CD4-positive, alpha-beta T cell treated with Interleukin-6 at 100 ng/mL for 8 hours (primary cell): ENCODE data around the gene SNTG2.

ENCODE experiments used
- DNase-seq: peaks from one replicate; pipeline ENCODE4 v3.0.0-alpha.2; 2020; ENCODE audit warnings: mixed read lengths, low spot score

Gene SNTG2

GRCh38 chr2:953975-954686 is 3.5 kb downstream of the SNTG2 start:
- no peak for DNase-seq

GRCh38 chr2:954687-955000 is 4.0 kb downstream of the SNTG2 start:
- DNase-seq, result no peak

GRCh38 chr2:955829-956731 is 5.4 kb downstream of the SNTG2 start:
- no peak for DNase-seq

- DNase-seq, result no peak
These were observed 8.8 kb downstream of the SNTG2 start for GRCh38 chr2:959457-959856.

GRCh38 chr2:960061-960736 is 9.6 kb downstream of the SNTG2 start:
- no peak for DNase-seq

GRCh38 chr2:961786-962185 is 11.1 kb downstream of the SNTG2 start:
- DNase-seq, result no peak

GRCh38 chr2:963876-964275 is 13.2 kb downstream of the SNTG2 start:
- no peak for DNase-seq

- DNase-seq, result no peak
These were observed 13.9 kb downstream of the SNTG2 start for GRCh38 chr2:964562-964961.

- no peak for DNase-seq
These were observed 15.0 kb downstream of the SNTG2 start for GRCh38 chr2:965640-966147.

- no peak for DNase-seq
These were observed 22.5 kb downstream of the SNTG2 start for GRCh38 chr2:973129-973528.

GRCh38 chr2:974054-974453 is 23.4 kb downstream of the SNTG2 start:
- peak; percentile 15 for DNase-seq

GRCh38 chr2:974502-974901 is 23.9 kb downstream of the SNTG2 start:
- no peak for DNase-seq

- DNase-seq, result no peak
These were observed 24.4 kb downstream of the SNTG2 start for GRCh38 chr2:975095-975494.

GRCh38 chr2:979069-979928 is 28.6 kb downstream of the SNTG2 start:
- DNase-seq, result no peak

GRCh38 chr2:980176-980575 is 29.5 kb downstream of the SNTG2 start:
- DNase-seq, result no peak

- DNase-seq, result no peak
These were observed 30.6 kb downstream of the SNTG2 start for GRCh38 chr2:981258-981657.

- no peak for DNase-seq
These were observed 31.1 kb downstream of the SNTG2 start for GRCh38 chr2:981759-982158.

GRCh38 chr2:985317-985898 is 34.8 kb downstream of the SNTG2 start:
- DNase-seq, result peak; percentile 8

- no peak for DNase-seq
These were observed 37.1 kb downstream of the SNTG2 start for GRCh38 chr2:987789-988188.

- no peak for DNase-seq
These were observed 39.3 kb downstream of the SNTG2 start for GRCh38 chr2:989781-990467.

GRCh38 chr2:990970-991369 is 40.3 kb downstream of the SNTG2 start:
- no peak for DNase-seq
